BLaER1 treated with 17β-estradiol and CSF1 and Interleukin-3, amounts not matched to agents 10 nM and 100 nM (cell line): ENCODE measurements around the gene ZNF431.
"Not testable (repeated sequence)": the region's sequence is repeated elsewhere in the genome, so short reads cannot be mapped to it uniquely, and the experiment has no call there.

Source experiments
- H3K27ac ChIP-seq, 11 experiments: shearing (Covaris generic); formaldehyde crosslinking; 2 replicates each; pipeline ENCODE4 v1.8.1; 2022
- H3K27me3 ChIP-seq, 11 experiments: shearing (Covaris generic); formaldehyde crosslinking; 2 replicates each; pipeline ENCODE4 v1.8.1; 2022
- H3K36me3 ChIP-seq, 11 experiments: shearing (Covaris generic); formaldehyde crosslinking; 2 replicates each; pipeline ENCODE4 v1.8.1; 2022
- H3K4me1 ChIP-seq, 10 experiments: shearing (Covaris generic); formaldehyde crosslinking; 2 replicates each; pipeline ENCODE4 v1.8.1; 2022
- H3K4me2 ChIP-seq, 11 experiments: shearing (Covaris generic); formaldehyde crosslinking; 2 replicates each; pipeline ENCODE4 v1.8.1; 2022
- H3K4me3 ChIP-seq, 10 experiments: shearing (Covaris generic); formaldehyde crosslinking; 2 replicates each; pipeline ENCODE4 v1.8.1; 2022
- H3K9ac ChIP-seq, 11 experiments: shearing (Covaris generic); formaldehyde crosslinking; 2 replicates each; pipeline ENCODE4 v1.8.1; 2022
- H3K9me3 ChIP-seq, 11 experiments: shearing (Covaris generic); formaldehyde crosslinking; replicated peaks in 1 of 11; 2 replicates each; pipeline ENCODE4 v1.8.1; 2022
- H4K20me1 ChIP-seq, 11 experiments: shearing (Covaris generic); formaldehyde crosslinking; 2 replicates each; pipeline ENCODE4 v1.8.1; 2022
- Cebpa-rat ChIP-seq, 11 experiments: shearing (Covaris generic); IDR thresholded peaks; 2 replicates each; pipeline ENCODE4 v1.8.1; 2022

ZNF431 gene

GRCh38 chr19:21158523-21159135 is 16.8 kb downstream of the ZNF431 start:
- Histone ChIP-seq H3K36me3 (peaks cover 82 to 91% (median 88%) of the 10 kb centered on the region in 11 experiments), H3K9ac (no peak overlapping the region), H3K4me2 (no peak overlapping the region), H3K27ac (no peak overlapping the region), H3K27me3 (no peaks in the 10 kb centered on the region), H4K20me1 (peaks cover 0 to 65% (median 8%) of the 10 kb centered on the region in 11 experiments; a peak in 8 of 22 replicates), H3K4me1 (no peaks in the 10 kb centered on the region), H3K9me3 (peaks cover 77 to 90% (median 82%) of the 10 kb centered on the region in 11 experiments), H3K4me3 (0 out of 20 replicates have a peak overlapping the region, but pooled peaks of 1 of the 10 experiments have one; percentile 22)
- no peak for TF ChIP-seq Cebpa-rat (IDR thresholded peaks at IDR 0.05)

- no peak overlapping the region for H3K9ac ChIP-seq
Measured at GRCh38 chr19:21164541-21164940, 22.7 kb downstream of the ZNF431 start.

GRCh38 chr19:21166436-21166835 is 24.6 kb downstream of the ZNF431 start:
- Histone ChIP-seq H3K4me3 (no peak overlapping the region), H3K4me2 (no peak overlapping the region), H3K36me3 (peaks cover 98 to 100% (median 100%) of the 10 kb centered on the region in 11 experiments), H3K4me1 (no peaks in the 10 kb centered on the region), H3K9ac (no peak overlapping the region), H3K27ac (no peak overlapping the region), H4K20me1 (peaks cover 0 to 44% (median 2%) of the 10 kb centered on the region in 11 experiments; a peak in 8 of 22 replicates), H3K9me3 (peaks cover 20 to 67% (median 37%) of the 10 kb centered on the region in 11 experiments), H3K27me3 (no peaks in the 10 kb centered on the region)
- TF ChIP-seq Cebpa-rat (IDR thresholded peaks at IDR 0.05), result no peak

More at GRCh38 chr19:21164541-21164940, 22.7 kb downstream of the ZNF431 start:
- no peak for TF ChIP-seq Cebpa-rat (IDR thresholded peaks at IDR 0.05)
- peaks cover 95 to 100% (median 99%) of the 10 kb centered on the region in 11 experiments for H3K36me3 ChIP-seq
- no peak overlapping the region for H3K27ac ChIP-seq
- no peak overlapping the region for H3K4me3 ChIP-seq
- no peaks in the 10 kb centered on the region for H3K4me1 ChIP-seq
- peaks cover 34 to 69% (median 46%) of the 10 kb centered on the region in 11 experiments for H3K9me3 ChIP-seq
- H4K20me1 ChIP-seq, result peaks cover 0 to 60% (median 5%) of the 10 kb centered on the region in 11 experiments; a peak in 9 of 22 replicates
- H3K4me2 ChIP-seq, result no peak overlapping the region
- H3K27me3 ChIP-seq, result no peaks in the 10 kb centered on the region

- H3K27ac ChIP-seq, result no peak overlapping the region
- no peak for TF ChIP-seq Cebpa-rat (IDR thresholded peaks at IDR 0.05)
Measured at GRCh38 chr19:21197590-21198295, 55.9 kb downstream of the ZNF431 start.

GRCh38 chr19:21202865-21203494 is 61.1 kb downstream of the ZNF431 start:
- no peak overlapping the region for H3K27ac ChIP-seq
- 0 out of 22 replicates have a peak, but pooled peaks cover 0 to 3% (median 0%) of the 10 kb centered on the region in 11 experiments for H3K36me3 ChIP-seq

More at GRCh38 chr19:21197590-21198295, 55.9 kb downstream of the ZNF431 start:
- no peaks in the 10 kb centered on the region for H4K20me1 ChIP-seq
- H3K27me3 ChIP-seq, result no peaks in the 10 kb centered on the region
- H3K4me1 ChIP-seq, result peaks cover 0 to 6% (median 0%) of the 10 kb centered on the region in 10 experiments; a peak in 1 of 20 replicates
- H3K4me3 ChIP-seq, result no peak overlapping the region
- H3K9ac ChIP-seq, result no peak overlapping the region
- no peaks in the 10 kb centered on the region for H3K9me3 ChIP-seq
- no peak overlapping the region for H3K4me2 ChIP-seq
- H3K36me3 ChIP-seq, result no peaks in the 10 kb centered on the region

GRCh38 chr19:21210037-21210621 is 68.3 kb downstream of the ZNF431 start:
- no peak overlapping the region for H3K4me3 ChIP-seq
- 0 out of 22 replicates have a peak, but pooled peaks cover 0 to 3% (median 0%) of the 10 kb centered on the region in 11 experiments for H3K36me3 ChIP-seq
- no peaks in the 10 kb centered on the region for H4K20me1 ChIP-seq
- no peak for TF ChIP-seq Cebpa-rat (IDR thresholded peaks at IDR 0.05)
- peaks cover 30 to 50% (median 40%) of the 10 kb centered on the region in 11 experiments for H3K9me3 ChIP-seq
- no peaks in the 10 kb centered on the region for H3K4me1 ChIP-seq
- H3K4me2 ChIP-seq, result no peak overlapping the region
- no peak overlapping the region for H3K27ac ChIP-seq
- H3K27me3 ChIP-seq, result no peaks in the 10 kb centered on the region
- no peak overlapping the region for H3K9ac ChIP-seq

More at GRCh38 chr19:21202865-21203494, 61.1 kb downstream of the ZNF431 start:
- no peak overlapping the region for H3K9ac ChIP-seq
- H3K4me3 ChIP-seq, result no peak overlapping the region
- peaks cover 15 to 24% (median 20%) of the 10 kb centered on the region in 11 experiments; a peak in 21 of 22 replicates for H3K9me3 ChIP-seq
- no peak overlapping the region for H3K4me2 ChIP-seq
- no peaks in the 10 kb centered on the region for H4K20me1 ChIP-seq
- no peaks in the 10 kb centered on the region for H3K27me3 ChIP-seq
- no peak for TF ChIP-seq Cebpa-rat (IDR thresholded peaks at IDR 0.05)
- H3K4me1 ChIP-seq, result no peaks in the 10 kb centered on the region

- Histone ChIP-seq H3K4me2 (no peak overlapping the region), H3K4me1 (no peaks in the 10 kb centered on the region), H3K36me3 (no peaks in the 10 kb centered on the region), H3K27ac (no peak overlapping the region), H4K20me1 (no peaks in the 10 kb centered on the region), H3K4me3 (no peak overlapping the region), H3K9me3 (peaks cover 0 to 19% (median 12%) of the 10 kb centered on the region in 11 experiments; a peak in 10 of 22 replicates), H3K27me3 (no peaks in the 10 kb centered on the region), H3K9ac (no peak overlapping the region)
- no peak for TF ChIP-seq Cebpa-rat (IDR thresholded peaks at IDR 0.05)
Measured at GRCh38 chr19:21221693-21222092, 79.9 kb downstream of the ZNF431 start.

- H3K27ac ChIP-seq, H3K27me3 ChIP-seq, H3K9ac ChIP-seq, H3K4me1 ChIP-seq, H3K4me2 ChIP-seq, H3K36me3 ChIP-seq, H3K4me3 ChIP-seq, H4K20me1 ChIP-seq: not testable (repeated sequence)
- peaks cover 47 to 81% (median 56%) of the 10 kb centered on the region in 11 experiments for H3K9me3 ChIP-seq
Measured at GRCh38 chr19:21229938-21230337, 88.1 kb downstream of the ZNF431 start.

GRCh38 chr19:21233691-21234090 is 91.9 kb downstream of the ZNF431 start:
- Histone ChIP-seq H3K4me1 (no peaks in the 10 kb centered on the region), H3K36me3 (no peaks in the 10 kb centered on the region), H3K4me2 (no peak overlapping the region), H3K9ac (no peak overlapping the region), H3K4me3 (no peak overlapping the region), H3K9me3 (peaks cover 40 to 81% (median 52%) of the 10 kb centered on the region in 11 experiments), H3K27ac (no peak overlapping the region), H4K20me1 (no peaks in the 10 kb centered on the region), H3K27me3 (no peaks in the 10 kb centered on the region)
- TF ChIP-seq Cebpa-rat (IDR thresholded peaks at IDR 0.05), result no peak

- not testable (repeated sequence) for H3K4me1 ChIP-seq, H3K36me3 ChIP-seq, H3K4me2 ChIP-seq, H3K9ac ChIP-seq, H3K27me3 ChIP-seq, H3K4me3 ChIP-seq, H3K27ac ChIP-seq, H4K20me1 ChIP-seq
- H3K9me3 ChIP-seq, result peaks cover 16 to 63% (median 31%) of the 10 kb centered on the region in 11 experiments; a peak in 21 of 22 replicates
Measured at GRCh38 chr19:21236751-21237150, 94.9 kb downstream of the ZNF431 start.
